GM18517 (cell line): ENCODE measurements around the gene POLE2.
"Not testable (repeated sequence)": the region's sequence is repeated elsewhere in the genome, so short reads cannot be mapped to it uniquely, and the experiment has no call there.

ENCODE experiments used
- ATAC-seq: cut with Tn5 transposase; IDR thresholded peaks from one replicate; pipeline ENCODE4 v1.9.1; 2021; ENCODE audit warnings: mild to moderate bottlenecking, moderate library complexity; ENCODE audit not compliant: unreplicated experiment

The POLE2 gene

DNA sequence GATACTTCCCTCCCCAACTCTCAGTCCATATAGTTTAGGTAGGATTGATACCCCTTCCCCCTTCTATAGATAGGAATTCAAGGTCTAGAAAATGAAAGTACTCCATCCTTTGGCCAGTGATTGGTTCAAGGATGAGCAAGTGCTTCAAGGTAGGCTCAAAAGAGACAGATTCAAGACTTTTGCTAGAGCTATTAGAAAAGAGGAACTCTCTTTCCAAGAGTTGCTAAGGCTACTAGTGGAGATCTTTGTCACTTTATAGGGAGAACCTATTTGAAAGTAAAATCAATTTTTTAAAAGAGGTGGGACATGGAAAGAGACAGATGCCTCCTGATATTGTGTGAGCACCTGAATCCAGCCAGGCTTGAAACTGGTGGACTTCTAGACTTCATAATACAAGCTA, 17.5 kb downstream of the POLE2 start:
- no peak for ATAC-seq

DNA sequence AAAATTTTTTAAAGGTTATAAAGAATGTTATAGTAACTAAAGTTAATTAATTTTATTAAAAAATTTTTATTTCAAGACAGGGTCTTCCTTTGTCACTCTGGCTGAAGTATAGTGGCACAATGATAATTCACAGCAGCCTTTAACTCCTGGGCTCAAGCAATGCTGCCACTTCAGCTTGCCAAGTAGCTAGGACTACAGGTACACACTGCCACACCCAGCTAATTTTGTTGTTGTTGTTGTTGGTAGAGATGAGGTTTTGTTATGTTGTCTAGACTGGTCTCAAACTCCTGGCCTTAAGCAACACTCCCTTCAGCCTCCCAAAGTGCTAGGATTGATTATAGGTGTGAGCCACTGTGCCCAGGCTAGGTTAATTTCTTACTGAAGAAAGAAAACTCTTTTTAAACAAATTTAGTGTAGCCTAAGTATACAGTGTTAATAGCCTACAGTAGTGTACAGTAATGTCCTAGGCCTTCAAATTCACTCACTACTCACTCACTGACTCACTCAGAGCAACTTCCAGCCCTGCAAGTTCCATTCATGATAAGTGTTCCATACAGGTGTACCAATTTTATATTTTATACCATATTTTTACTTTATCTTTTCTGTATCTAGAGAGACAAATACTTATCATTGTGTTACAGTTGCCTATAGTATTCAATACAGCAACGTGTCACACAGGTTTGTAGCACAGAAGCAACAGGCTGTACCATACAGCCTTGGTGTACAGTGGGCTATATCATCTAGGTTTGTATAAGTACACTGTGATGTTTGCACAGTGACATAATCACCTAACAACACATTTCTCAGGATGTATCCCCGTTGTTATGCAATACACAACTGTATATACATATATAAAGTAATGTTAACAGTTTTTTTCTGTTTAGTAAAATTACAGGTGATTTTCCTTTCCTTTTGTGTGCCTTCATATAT, 28.2 kb downstream of the POLE2 start:
- ATAC-seq: no peak

DNA sequence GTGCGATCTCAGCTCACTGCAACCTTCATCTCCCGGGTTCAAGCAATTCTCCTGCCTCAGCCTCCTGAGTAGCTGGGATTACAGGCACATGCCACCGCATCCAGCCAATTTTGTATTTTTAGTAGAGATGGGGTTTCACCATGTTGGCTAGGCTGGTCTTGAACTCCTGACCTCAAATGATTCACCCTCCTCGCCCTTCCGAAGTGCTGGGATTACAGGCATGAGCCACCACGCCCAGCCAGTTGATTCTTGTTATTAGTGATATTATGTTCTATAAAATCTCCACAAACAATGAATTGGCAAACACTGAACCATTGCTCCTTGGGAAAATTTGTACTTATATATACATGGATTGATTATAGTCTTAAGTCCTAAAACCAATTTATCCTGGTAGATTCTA, 30.5 kb downstream of the POLE2 start:
- not testable (repeated sequence) for ATAC-seq

DNA sequence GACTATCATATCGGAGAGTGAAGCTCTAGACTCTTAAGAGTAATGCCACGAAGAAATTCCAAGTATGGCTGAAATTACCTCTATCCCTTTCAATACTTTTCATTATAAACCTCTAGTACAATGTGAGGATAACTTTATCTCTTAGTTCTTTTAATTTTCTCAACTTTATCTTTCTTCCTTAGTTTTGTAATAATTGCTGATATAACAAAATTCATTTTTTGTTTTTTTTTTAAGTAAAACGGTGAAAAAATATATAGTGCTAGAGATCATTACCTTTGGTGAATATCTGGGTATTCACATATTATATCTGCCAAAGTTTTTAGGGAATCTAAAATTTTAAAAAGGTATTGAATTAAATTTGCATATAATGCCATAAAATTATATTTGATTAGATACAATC, 33.5 kb downstream of the POLE2 start:
- ATAC-seq: no peak

DNA sequence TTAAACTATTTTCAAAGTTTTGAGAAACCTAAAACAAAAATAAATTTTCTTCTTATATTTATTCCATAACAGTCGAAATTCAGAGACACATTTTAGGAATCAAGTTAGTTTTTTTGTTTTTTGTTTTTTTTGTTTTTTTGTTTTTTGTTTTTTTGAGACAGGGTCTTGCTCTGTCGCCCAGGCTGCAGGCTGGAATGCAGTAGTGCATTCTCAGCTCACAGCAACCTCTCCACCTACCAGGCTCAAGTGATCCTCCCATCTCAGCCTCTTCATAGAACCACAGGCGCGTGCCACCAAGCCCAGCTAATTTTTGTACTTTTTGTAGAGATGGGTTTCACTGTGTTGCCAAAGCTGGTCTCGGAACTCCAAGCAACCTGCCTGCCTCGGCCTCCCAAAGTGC, 34.5 kb downstream of the POLE2 start:
- no peak for ATAC-seq

DNA sequence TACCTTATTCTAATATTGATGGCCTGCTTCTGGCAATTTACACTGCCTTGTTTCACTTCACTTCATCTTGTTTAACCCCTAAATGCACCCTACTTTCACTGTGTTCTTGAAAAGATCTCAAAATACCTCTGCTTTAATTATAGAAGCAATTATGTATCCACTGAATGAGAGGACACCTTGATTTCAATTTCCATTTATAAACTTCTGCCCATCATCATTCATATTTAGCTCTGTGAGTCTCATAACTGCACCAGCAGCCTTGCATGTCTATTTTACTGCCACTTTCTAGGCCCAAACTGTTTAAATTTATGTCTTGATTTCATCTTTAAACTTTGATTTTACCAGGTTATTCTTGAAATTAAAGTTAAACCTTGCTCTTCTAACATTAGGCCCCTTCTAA, 45.9 kb downstream of the POLE2 start:
- ATAC-seq: no peak

DNA sequence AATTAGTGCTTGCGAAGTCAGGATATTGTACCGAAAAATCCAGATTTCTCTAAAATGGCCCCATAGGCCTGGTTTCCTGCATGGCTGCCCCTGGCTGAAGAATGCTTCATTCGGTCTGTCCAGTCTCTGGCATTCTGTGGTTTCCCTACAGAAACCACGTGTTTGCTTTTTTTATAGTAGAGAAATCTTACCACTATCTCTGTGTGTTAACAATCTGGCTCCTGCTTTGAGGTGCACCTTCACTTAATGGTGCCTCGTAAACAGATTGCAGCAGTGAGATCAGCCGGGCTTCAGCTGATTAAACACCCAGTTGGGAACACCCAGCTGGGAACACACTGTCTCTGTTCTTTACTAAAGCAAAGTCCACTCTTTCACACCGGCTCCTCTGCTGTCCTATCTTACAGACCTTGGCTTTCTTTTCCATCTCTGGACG, 46.3 kb downstream of the POLE2 start:
- no peak for ATAC-seq

DNA sequence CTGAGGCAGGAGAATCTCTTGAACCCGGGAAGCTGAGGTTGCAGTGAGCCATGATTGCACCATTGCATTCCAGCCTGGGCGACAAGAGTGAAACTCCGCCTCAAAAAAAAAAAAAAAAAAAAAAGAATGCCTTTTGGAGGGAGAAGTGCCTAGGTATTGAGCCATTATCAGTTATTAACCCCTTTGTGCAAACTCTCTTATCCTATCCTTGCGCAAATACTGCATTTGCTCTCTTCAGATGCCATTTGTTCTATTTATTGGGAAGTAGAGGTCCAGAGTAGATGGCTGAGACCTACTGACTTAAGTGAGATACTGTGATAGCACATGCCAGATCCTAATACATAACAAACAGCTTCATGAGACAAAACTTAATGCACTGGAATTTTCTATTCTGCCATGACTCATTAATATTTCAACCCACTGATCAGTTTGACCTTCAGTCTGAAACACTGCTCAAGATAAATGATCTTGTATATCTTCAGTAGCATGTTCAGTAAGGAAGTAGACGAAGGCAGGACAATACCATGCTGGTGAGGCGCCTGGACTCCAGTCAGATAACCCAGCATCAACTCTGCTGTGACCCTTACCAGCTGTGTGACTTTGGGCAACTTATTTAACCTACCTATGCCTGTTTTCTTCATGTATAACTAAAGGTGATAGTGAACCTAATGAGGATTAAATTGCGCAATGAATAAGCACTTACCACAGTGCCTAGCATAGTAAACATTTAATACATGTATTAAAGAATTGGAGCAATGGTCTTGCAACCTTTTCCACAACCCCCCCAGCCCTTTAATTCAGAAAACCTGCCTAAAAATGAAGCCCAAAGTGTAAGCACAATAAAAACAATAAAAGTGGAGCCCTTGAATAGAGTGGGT, 47.2 kb downstream of the POLE2 start:
- ATAC-seq: no peak

DNA sequence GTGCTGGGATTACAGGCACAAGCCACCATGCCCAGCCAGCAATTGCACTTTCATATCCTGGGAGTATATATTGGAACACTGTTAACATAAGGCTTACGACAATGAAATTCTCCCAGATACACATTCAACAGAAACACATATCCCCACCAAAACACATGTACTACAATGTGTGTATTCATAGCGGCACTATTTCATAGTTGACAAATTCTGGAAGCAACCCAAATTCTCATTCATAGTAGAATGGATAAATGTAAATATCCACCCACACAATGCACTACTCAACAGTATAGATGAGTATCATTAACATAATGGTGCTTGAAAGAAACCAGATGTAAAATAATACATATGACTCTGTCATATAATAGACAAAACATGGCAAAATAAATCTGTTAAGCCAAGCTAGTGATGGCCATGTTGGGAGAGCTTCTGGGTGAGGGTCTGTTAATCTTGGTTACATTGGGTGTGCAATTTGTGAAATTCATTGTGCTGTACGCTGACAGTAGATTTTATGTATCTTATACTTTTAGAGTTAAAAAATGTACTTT, 50.4 kb downstream of the POLE2 start:
- no peak for ATAC-seq

DNA sequence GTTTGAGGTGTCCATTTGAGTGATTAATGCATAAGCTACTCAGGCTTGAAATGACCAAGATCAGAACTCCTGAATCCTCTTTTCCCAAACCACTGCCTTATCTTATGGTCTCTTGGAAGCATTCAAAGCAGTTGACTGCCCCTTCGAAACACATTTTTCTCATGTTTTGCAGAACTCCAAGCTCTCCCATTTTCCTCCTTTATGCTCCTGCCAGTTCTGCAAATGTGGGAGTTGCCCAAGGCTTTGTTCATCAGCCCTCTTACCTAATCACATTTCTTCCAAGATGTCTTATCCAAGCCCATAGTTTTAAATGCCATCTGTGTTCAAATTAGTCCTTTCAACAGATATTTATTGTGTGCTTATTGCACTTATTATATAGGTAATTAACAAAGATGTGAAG, 51.1 kb downstream of the POLE2 start:
- no peak for ATAC-seq

DNA sequence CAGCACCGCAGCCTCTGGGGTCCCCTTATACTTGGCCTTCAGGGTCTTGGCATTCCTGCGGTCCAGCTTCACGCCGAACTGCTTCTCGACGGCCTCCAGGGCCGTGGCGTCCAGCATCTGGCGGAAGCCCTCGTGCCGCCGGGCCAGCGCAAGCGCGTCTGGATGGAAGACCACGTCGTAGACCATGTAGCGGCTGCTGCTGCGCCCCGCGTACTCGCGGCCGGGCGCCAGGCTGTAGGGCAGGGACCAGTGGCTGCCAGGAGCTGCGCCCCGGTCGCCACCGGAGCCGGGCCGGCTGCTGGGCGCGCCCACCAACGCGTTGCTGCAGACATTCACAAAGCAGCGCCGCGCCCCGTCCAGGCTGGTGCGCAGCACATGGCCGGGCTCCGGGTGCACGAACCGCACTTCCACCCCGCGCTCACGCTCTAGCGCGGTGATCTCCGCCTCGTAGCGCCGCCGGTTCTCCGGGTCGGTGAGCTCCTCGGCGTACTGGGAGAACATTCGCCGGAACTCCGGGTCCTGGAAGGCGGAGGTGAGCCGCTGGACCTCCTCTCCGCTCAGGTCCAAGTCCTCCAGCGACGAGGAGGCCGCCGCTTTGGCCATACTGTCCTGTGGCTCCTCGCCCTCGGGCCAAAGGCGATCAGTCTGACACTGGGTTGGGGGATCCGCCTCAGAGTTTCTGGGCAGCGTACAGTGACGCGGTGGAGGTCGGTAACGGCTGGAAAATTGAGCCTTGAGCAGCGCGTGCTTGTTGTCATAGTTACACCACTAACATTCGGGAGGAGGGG, 53.3 kb downstream of the POLE2 start, which contains the start of gene DNAAF2:
Gene DNAAF2, minus strand, starts transcription at position 698 of the 788 bp plus-strand sequence. Its CDS starts 95 bp downstream, at position 603.
- ATAC-seq: peak; percentile 32

DNA sequence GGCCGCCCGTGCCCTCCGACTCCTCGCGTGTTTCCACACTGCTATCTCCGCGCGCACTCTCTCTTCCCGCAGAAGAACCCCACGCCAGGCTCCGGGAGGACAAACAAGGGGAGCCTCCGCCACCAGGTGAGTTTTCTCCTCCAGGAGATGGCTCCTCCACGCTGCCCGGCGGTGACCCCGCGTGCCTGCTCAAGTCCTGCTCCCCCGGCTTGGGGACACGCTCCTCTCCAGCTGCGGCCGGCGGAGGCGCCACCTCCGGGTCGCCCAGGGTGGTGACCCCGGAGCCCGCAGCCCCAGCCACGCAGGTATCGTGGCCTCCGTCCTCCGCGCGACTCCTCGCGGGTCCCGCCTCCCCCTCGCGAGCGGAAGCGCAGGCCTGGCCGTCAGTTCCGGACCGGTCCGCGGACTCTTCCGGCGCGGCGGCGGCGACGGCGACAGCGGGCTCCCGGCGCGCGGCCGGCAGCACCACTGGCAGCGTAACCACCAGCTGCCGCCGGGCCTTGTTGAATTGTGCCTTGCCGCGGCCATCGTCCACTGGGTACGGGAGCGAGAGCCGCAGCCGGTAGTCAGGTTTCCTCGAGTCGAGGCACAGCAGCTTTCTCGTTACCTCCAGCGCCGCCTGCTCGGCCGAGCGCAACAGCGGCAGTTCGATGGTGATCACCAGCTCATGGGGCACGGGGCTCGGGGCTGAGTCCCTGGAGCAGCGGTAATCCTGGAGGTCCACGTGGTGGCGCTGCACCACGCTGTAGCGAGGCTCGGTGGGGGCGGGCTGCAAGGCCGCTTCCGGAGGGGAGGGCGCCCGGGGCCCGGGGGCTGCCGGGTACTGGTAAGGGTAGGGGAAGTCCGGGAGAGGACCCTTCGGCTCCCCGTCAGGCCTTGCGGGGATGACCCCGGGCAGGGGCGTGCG, 54.1 kb downstream of the POLE2 start:
- ATAC-seq: peak; percentile 79

DNA sequence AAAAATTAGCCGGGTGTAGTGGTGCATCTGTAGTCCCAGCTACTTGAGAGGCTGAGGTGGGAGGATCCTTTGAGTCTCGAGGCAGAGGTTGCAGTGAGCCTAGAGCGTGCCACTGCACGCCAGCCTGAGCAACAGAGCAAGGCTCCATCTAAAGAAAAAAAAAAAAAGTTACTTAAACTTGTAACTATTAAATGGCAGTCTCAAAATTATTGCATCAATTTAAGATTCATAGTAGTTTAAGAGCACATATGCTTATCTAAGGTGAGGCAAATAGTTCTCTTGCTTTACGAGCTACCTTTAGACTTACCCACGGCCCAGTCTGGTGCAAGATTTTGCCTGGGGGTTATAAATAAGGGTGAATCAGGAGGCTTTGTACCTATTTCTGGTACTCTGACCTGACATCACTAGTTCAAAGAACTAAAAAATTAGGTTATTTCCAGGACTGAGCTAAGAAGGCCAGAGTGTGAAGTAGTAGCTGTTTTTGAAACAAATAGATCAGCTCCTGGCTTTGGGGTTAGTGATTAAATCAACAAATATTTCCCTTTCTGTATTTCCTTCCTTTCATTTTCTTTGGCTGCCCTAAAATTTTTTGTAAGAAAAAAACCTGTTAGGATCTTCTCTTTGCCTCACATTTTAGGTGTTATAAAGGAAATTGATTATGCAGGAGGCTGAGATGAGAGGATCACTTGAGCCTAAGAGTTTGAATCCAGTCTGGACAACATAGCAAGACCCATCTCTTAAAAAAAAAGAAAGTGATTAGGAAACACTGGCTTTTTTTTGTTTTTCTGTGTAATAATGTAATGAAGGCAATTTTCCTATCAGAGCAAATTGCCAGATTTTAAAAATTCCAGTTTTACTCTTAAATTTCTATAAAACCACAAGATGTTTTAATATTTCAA, 63.8 kb downstream of the POLE2 start:
- ATAC-seq: no peak

DNA sequence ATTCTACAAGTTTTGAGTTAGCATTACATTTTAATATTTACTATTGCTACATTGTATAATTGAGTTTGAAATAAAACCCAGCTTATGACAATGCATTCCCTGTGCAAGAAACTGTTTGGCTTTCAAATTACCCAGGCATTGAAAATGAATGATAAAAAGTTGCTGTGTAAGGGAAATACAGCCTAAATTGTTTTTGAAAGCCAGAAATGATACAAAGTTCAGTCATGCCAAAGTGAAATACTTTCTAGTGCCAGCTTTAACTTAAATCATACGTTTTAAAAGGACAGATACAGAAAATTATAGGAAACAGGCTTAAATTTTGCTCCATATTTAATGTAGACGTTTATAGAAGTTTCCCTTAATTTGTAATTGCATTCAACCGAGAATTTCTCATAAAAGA, 64.6 kb downstream of the POLE2 start:
- ATAC-seq: no peak

DNA sequence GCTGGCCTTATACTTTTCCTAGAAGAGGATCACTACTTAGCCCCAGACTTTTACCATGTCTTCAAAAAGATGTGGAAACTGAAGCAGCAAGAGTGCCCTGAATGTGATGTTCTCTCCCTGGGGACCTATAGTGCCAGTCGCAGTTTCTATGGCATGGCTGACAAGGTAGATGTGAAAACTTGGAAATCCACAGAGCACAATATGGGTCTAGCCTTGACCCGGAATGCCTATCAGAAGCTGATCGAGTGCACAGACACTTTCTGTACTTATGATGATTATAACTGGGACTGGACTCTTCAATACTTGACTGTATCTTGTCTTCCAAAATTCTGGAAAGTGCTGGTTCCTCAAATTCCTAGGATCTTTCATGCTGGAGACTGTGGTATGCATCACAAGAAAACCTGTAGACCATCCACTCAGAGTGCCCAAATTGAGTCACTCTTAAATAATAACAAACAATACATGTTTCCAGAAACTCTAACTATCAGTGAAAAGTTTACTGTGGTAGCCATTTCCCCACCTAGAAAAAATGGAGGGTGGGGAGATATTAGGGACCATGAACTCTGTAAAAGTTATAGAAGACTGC, 65.9 kb downstream of the POLE2 start:
- ATAC-seq: no peak

DNA sequence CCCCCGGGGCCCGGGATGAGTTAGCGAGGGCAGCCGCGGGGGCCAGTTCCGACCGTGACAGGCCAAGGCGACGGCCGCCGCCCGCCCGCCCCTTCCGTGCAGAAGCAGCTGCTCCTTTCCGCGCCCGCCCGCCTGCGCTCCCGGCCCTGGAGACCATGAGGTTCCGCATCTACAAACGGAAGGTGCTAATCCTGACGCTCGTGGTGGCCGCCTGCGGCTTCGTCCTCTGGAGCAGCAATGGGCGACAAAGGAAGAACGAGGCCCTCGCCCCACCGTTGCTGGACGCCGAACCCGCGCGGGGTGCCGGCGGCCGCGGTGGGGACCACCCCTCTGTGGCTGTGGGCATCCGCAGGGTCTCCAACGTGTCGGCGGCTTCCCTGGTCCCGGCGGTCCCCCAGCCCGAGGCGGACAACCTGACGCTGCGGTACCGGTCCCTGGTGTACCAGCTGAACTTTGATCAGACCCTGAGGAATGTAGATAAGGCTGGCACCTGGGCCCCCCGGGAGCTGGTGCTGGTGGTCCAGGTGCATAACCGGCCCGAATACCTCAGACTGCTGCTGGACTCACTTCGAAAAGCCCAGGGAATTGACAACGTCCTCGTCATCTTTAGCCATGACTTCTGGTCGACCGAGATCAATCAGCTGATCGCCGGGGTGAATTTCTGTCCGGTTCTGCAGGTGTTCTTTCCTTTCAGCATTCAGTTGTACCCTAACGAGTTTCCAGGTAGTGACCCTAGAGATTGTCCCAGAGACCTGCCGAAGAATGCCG, 66.7 kb downstream of the POLE2 start:
- ATAC-seq: peak; percentile 21
